Activated CD4-positive, alpha-beta T cell treated with anti-CD3 and anti-CD28 coated beads, Interleukin-2, amount 10 ng/mL, durations not matched to agents 7 days and 5 days (primary cell): Measurements from ENCODE around the gene ZNF516. TPM values are rescaled to one million over a fixed set of nuclear protein-coding genes. Genes with fewer than 3 reads are reported as not detected.

ENCODE experiments used
- CTCF ChIA-PET: fragments of 350-600 bp; sonication (Branson Sonifier 250); formaldehyde crosslinking; loops from one replicate; lab custom pipeline; 2021; ENCODE audit warnings: antibody characterized with exemption; lab: Charles Lee
- POLR2A ChIA-PET: fragments of 350-600 bp; sonication (Branson Sonifier 250); formaldehyde crosslinking; loops from one replicate; lab custom pipeline; 2021; ENCODE audit warnings: antibody characterized with exemption; lab: Charles Lee
- DNase-seq: peaks from one replicate; pipeline ENCODE4 v3.0.0-alpha.2; 2020
- H3K27ac Mint-ChIP-seq: one replicate; pipeline ENCODE4 v1.8.0; 2021; ENCODE audit warnings: mild to moderate bottlenecking, moderate library complexity, mixed read lengths
- H3K27me3 Mint-ChIP-seq: one replicate; pipeline ENCODE4 v1.8.0; 2021; ENCODE audit warnings: mixed read lengths
- H3K36me3 Mint-ChIP-seq: one replicate; pipeline ENCODE4 v1.8.0; 2021; ENCODE audit warnings: low read depth, mixed read lengths
- H3K4me1 Mint-ChIP-seq: one replicate; pipeline ENCODE4 v1.8.0; 2021; ENCODE audit warnings: mixed read lengths
- H3K4me3 Mint-ChIP-seq: one replicate; pipeline ENCODE4 v1.8.0; 2021; ENCODE audit warnings: mild to moderate bottlenecking, moderate library complexity, mixed read lengths
- H3K9me3 Mint-ChIP-seq: one replicate; pipeline ENCODE4 v1.8.0; 2021; ENCODE audit warnings: mixed read lengths
- total RNA-seq, 2 experiments: library from RNA; stranded (reverse); gene quantifications; one replicate each; pipeline ENCODE4 v1.2.3, GENCODE V29; 2021

ZNF516 gene
- total RNA-seq, 2 experiments from 2014 or later = 3.9 to 4.1 TPM

DNA sequence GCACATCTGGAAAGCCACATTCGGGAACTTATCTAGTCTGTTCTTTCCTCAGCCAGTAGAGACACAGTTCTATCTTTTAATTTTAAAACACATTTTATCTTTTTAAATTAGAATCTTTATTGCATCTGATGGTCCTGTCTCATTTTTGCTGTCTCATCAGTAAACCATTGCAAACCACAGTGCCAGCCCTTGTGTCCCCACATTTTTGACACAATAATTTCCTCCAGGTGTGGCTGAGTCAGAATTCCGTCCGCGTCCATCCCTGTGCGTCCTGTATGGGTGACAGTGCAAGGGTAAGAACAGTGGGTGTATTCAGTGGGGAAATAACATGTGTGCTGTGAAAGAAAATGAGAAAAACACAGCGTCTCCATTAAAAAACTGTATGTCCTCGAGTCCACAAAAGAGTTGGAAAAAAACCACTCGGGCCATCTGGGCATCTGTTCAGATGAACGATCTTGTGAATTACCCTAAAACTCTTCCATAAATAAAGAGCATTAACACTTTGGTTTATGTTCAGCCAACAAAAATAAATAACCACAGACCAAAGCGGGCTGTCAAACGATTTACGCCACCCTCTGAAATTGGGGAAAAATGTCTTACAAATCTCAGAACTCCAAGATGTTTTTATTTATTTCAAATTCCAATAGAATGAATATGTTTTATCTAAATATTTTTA lies 137.3 kb downstream of the ZNF516 start:
- Mint-ChIP-seq H3K27me3 (no peaks in the 10 kb centered on the region), H3K9me3 (peaks cover 5% of the 10 kb centered on the region), H3K36me3 (peaks cover 3% of the 10 kb centered on the region), H3K27ac (no peak overlapping the region), H3K4me1 (no peaks in the 10 kb centered on the region), H3K4me3 (no peak overlapping the region)
- ChIA-PET POLR2A (no interaction called here), CTCF (no interaction called here)
- no peak for DNase-seq

DNA sequence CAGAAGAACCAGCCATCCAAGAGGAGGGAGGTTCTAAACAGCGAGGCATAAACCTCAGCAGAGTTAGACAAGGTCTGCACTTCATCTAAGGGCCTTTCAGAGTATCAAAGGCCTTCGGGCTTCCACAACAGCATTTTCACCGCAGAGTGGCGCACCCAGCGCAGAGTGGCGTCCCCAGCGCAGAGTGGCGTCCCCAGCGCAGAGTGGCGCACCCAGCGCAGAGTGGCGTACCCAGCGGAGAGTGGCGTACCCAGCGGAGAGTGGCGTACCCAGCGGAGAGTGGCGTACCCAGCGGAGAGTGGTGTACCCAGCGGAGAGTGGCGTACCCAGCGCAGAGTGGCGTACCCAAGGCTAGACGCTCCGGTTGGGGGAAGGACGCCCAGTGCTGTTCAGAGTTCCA lies 137.9 kb downstream of the ZNF516 start:
- no peak overlapping the region for H3K4me3 Mint-ChIP-seq
- no peaks in the 10 kb centered on the region for H3K4me1 Mint-ChIP-seq
- H3K36me3 Mint-ChIP-seq = peaks cover 3% of the 10 kb centered on the region
- CTCF ChIA-PET = no interaction called here
- POLR2A ChIA-PET = no interaction called here
- H3K27ac Mint-ChIP-seq = no peak overlapping the region
- no peak for DNase-seq
- H3K27me3 Mint-ChIP-seq = no peaks in the 10 kb centered on the region
- H3K9me3 Mint-ChIP-seq = peaks cover 5% of the 10 kb centered on the region

DNA sequence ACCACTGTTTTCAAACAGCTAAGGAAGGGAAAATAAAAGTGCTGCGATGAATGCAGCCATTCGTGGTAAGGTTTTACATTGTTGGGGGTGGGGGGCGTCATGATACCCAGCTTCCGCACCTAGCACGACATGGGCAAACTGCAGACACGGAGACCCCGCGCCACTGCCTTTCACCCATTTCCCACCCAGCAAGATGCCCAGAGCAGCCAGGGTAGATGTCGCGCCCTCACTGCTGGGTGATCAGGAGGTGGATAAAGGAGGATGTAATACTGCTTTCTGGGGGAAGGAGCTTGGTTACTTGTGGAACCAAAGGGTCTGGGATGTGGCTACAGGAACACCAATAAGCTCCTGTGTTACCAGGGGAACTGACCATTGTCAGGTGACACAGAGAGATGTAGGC lies 138.4 kb downstream of the ZNF516 start:
- DNase-seq = no peak
- Mint-ChIP-seq H3K9me3 (peaks cover 5% of the 10 kb centered on the region), H3K4me1 (no peaks in the 10 kb centered on the region), H3K27me3 (no peaks in the 10 kb centered on the region), H3K27ac (no peak overlapping the region), H3K36me3 (peaks cover 3% of the 10 kb centered on the region), H3K4me3 (no peak overlapping the region)
- CTCF ChIA-PET = no interaction called here
- POLR2A ChIA-PET = no interaction called here

DNA sequence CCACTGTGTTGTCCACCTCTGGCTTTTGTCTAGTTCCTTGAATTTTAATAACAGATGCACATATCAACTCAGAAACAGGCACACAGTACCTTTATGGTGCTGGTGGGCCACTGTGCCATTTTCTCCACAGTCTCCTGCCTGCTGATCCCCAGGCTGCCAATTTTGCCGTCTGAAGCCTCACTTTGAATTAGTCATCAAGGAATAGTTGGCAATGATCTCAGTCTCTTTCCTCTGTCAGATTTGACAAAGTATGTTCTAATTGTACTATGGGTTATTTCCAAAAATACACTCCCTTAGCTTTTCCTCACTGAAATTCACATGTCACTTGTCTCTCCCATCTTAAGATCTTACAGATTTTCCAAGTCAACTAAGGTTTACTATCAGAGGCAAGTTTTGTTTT lies 140.7 kb downstream of the ZNF516 start:
- Mint-ChIP-seq H3K4me1 (peaks cover 1% of the 10 kb centered on the region), H3K9me3 (peaks cover 5% of the 10 kb centered on the region), H3K4me3 (no peak overlapping the region), H3K27me3 (no peaks in the 10 kb centered on the region), H3K36me3 (peaks cover 3% of the 10 kb centered on the region), H3K27ac (no peak overlapping the region)
- POLR2A ChIA-PET = no interaction called here
- DNase-seq = no peak
- CTCF ChIA-PET = interaction anchor here (0.6 to 1.4 kb wide), 2 partner anchors 9 to 1804 kb away, joined by 3 to 4 read pairs; no protein-coding TSS in a partner anchor

DNA sequence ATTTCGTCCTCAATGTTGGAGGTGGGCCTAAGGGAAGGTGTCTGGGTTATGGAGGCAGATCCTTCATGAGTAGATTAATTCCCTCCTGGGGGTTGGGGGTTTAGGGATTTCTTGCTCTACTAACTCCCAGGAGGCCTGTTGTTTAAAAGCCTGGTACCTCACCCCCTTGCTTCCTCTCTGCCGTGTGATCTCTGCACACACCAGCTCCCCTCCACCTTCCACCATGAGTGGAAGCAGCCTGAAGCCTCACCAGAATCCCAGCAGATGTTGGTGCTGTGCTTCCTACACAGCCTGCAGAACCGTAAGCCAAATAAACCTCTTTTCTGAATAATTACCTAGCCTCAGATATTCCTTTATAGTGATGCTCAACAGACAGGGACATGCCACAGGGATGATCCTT lies 141.5 kb downstream of the ZNF516 start:
- no peak overlapping the region for H3K27ac Mint-ChIP-seq
- no peaks in the 10 kb centered on the region for H3K27me3 Mint-ChIP-seq
- peaks cover 3% of the 10 kb centered on the region for H3K36me3 Mint-ChIP-seq
- peaks cover 5% of the 10 kb centered on the region for H3K9me3 Mint-ChIP-seq
- ChIA-PET POLR2A (no interaction called here), CTCF (interaction anchor here (1.1 kb wide), 1 partner anchor 19 kb away, joined by 3 read pairs; no protein-coding TSS in a partner anchor)
- peaks cover 6% of the 10 kb centered on the region for H3K4me1 Mint-ChIP-seq
- no peak for DNase-seq
- H3K4me3 Mint-ChIP-seq = no peak overlapping the region

DNA sequence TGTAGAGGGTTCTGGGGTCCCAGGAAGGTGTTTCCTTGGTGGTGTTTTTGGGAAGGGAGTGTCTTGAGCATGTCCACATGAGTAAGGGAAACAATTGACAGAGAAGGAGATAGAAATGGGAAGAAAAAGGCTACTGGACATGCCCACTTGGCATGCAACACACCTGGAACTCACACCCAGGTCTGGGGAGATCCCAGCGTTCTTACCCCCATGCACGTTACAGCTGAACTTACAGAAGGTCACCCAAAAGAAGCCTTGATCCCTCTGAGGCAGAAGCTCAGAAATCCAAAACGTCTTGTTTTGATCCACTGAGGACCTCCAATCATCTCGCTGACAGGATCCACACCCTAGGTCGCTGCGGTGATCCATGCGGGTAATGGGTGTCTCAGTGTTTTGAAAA lies 142.0 kb downstream of the ZNF516 start:
- POLR2A ChIA-PET = no interaction called here

DNA sequence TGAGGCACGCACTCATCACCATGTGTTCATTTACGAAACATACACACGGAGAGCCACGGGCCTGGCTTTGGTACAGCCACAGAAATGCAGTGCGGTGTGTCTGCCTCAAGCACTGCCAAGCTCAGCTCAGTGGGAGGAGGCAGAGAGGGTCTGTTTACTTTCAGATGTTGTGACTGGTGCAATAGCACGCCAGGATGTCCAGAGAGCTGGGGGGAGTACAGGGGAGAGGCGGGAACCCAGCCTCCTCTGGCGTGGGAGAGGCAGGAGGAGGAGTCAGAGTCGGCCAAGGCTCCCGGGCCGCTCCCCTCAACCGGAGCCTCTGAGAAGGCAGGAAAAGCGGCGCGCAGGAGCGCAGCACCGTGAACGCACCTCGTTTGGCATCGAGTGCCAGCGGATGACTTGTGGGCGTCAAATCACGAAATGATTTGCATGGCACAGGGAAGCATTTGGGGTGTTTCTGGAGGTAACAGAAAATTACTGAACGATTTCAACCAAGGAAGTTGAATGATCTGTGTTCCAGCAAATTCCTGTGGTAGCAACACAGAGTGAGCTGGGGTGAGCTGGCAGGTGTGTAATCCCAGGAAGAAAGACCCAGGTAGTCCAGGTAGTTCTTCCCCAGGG lies 143.0 kb downstream of the ZNF516 start:
- Mint-ChIP-seq H3K27ac (no peak overlapping the region), H3K36me3 (peaks cover 3% of the 10 kb centered on the region), H3K9me3 (peaks cover 5% of the 10 kb centered on the region), H3K4me1 (peaks cover 6% of the 10 kb centered on the region), H3K27me3 (no peaks in the 10 kb centered on the region), H3K4me3 (no peak overlapping the region)
- no peak for DNase-seq
- ChIA-PET POLR2A (no interaction called here), CTCF (interaction anchor here (0.6 kb wide), 1 partner anchor 280 kb away, joined by 3 read pairs; no protein-coding TSS in a partner anchor)

More for the DNA sequence above, 142.0 kb downstream of the ZNF516 start:
- Mint-ChIP-seq H3K27me3 (no peaks in the 10 kb centered on the region), H3K4me1 (peaks cover 6% of the 10 kb centered on the region), H3K4me3 (no peak overlapping the region), H3K9me3 (peaks cover 5% of the 10 kb centered on the region), H3K36me3 (peaks cover 3% of the 10 kb centered on the region), H3K27ac (no peak overlapping the region)
- no peak for DNase-seq
- CTCF ChIA-PET = interaction anchor here (1.1 kb wide), 1 partner anchor 20 kb away, joined by 3 read pairs; no protein-coding TSS in a partner anchor

DNA sequence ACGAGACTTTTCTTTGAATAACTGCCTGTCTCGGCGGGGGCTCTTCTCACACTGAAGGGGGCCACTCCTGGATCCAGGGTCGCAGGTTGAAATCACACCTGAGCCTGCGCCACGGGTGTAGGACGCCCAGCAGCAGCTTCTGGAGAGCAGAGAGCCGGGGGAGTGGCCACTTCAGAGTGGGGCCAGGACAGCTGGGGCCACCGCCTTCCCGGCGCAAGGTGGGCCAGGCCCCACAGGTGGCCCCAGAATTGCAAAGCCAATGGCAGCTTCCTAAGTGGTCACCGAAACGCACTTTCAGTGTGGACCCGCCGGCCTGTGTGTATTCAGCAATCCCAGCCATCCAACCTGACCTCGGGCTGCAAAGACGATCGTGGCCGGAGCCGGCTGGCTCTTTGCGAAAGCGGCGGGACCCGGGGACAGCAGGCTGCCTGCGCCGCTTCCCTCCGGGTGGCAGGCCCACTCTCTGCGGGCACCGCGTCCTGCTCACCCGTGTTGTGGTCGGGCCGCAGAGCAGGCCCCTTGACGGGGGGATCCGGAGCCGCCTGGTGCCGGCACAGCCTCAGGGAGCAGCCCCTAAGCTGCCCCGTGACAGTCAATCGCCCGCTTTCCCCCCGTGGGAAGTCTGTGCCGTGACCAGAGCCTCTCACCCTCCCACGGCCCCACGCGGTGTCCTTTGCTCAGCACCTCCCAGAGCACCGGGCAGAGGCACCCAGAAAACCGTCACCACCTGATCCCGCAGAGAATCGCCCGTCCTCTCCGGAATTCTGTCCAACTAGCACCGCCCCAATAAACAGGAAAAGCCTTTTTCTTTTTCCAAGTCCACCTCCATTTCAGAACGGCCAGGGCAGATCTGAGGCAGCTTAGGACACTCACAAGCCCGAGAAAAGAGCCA lies 144.7 kb downstream of the ZNF516 start:
- H3K9me3 Mint-ChIP-seq = peaks cover 5% of the 10 kb centered on the region
- POLR2A ChIA-PET = no interaction called here
- H3K4me3 Mint-ChIP-seq = no peak overlapping the region
- peaks cover 6% of the 10 kb centered on the region for H3K4me1 Mint-ChIP-seq
- no peak overlapping the region for H3K27ac Mint-ChIP-seq
- H3K27me3 Mint-ChIP-seq = no peaks in the 10 kb centered on the region
- CTCF ChIA-PET = no interaction called here
- no peaks in the 10 kb centered on the region for H3K36me3 Mint-ChIP-seq
- no peak for DNase-seq

DNA sequence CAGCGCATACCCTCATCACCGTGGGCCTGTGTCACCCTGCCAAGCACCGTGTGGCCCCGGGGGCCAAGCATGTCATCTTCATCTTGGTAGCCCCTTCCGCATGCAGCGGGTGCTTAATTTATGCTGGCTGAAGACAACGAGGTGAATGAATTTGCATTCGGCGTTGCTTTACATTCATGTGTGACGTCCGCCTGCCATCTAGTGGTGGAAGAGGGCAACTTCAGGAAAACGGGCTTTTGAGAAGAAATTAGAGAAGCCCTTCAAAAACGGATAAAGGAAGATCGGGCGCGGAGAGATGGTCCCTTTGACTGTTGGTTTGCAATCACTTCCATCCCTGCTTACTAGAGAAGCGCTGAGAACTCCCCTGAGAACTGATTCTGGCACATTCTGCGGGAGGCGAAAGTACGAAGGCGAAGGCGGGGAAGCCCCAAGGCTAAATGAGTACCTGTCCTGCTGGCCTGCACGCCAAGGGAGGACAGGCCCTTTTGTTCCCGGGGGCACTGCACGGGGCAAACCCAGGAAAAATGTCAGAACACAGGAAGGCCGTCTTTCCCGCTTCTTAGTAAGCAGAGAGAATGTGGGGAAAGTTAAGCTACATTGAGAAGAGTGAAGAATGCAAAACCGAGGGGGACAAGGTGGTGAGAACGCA lies 145.9 kb downstream of the ZNF516 start:
- DNase-seq = peak; percentile 77
- ChIA-PET CTCF (interaction anchor here (1.2 kb wide), 1 partner anchor 28 kb away, joined by 3 read pairs; no protein-coding TSS in a partner anchor), POLR2A (no interaction called here)
- Mint-ChIP-seq H3K27ac (peak overlapping the region; percentile 28), H3K27me3 (no peaks in the 10 kb centered on the region), H3K4me3 (no peak overlapping the region), H3K36me3 (no peaks in the 10 kb centered on the region), H3K9me3 (peaks cover 4% of the 10 kb centered on the region), H3K4me1 (peaks cover 6% of the 10 kb centered on the region)

DNA sequence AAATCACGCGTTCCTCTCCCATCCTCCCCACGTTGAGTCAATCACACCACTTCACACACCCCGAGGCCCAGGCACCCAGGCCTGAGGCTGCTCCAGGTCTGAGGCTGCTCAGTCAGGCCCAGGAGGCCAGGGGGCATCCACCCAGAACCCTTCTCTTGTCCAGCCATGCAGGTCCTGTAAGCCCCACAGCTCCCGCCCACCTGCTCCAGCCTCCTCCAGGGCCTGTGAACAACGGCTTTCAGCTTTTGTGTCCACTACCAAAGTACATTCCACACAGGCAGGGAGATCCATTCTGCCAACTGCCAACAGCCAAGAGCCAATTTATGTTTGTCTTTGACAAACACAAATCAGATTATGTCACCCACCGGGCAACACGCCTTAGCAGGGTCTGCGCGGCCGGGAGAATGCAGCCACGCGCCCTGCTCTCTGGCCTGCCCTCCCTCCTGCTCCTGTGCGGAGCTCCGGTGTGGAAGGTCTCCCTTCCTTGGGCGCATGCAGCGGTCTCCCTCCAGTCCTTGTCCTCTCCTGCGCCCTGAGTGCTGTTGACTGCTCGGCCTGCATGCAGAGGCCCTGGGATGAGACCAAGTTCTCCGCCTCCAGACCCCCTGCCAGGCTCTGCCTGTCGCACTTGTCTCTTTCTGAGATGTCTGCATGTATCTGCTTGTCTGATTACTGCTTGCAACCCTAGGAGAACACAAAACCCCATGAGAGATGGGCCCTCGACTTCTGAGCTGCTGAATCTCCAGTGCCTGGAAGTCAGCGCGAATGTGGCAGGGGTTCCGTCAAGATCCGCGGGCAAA lies 146.6 kb downstream of the ZNF516 start:
- peaks cover 6% of the 10 kb centered on the region for H3K4me1 Mint-ChIP-seq
- H3K9me3 Mint-ChIP-seq = no peaks in the 10 kb centered on the region
- POLR2A ChIA-PET = no interaction called here
- CTCF ChIA-PET = interaction anchor here (1.2 kb wide), 1 partner anchor 27 kb away, joined by 3 read pairs; no protein-coding TSS in a partner anchor
- DNase-seq = no peak
- H3K27ac Mint-ChIP-seq = no peak overlapping the region
- no peaks in the 10 kb centered on the region for H3K36me3 Mint-ChIP-seq
- no peak overlapping the region for H3K4me3 Mint-ChIP-seq
- no peaks in the 10 kb centered on the region for H3K27me3 Mint-ChIP-seq

DNA sequence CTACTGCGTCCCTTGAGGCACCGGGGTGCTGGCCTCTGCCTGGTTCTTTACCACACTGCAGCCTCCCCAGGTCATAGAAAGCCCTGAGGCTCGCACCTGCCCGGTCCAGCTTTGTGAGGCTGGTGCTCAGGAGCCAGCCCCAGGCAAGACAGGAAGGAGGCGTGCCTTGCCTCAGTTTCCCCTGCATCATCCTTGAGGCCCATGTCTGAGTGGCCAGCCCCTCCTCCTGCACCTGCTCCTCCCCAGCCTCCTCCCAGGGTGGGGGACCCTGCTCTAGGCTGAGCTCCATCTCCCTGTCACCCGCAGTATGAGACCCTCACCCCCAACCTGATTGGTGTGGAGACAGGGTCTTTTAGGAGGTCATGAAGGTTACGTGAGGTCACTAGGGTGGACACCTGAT lies 147.7 kb downstream of the ZNF516 start:
- H3K4me1 Mint-ChIP-seq = peaks cover 6% of the 10 kb centered on the region
- no peaks in the 10 kb centered on the region for H3K36me3 Mint-ChIP-seq
- H3K9me3 Mint-ChIP-seq = no peaks in the 10 kb centered on the region
- no peak for DNase-seq
- no peak overlapping the region for H3K4me3 Mint-ChIP-seq
- POLR2A ChIA-PET = no interaction called here
- H3K27ac Mint-ChIP-seq = no peak overlapping the region
- CTCF ChIA-PET = no interaction called here
- H3K27me3 Mint-ChIP-seq = no peaks in the 10 kb centered on the region
